MCF 10A (cell line): ENCODE results near the gene CYP4F8. TPM values are rescaled to one million over a fixed set of nuclear protein-coding genes. Genes with fewer than 3 reads are reported as not detected.

Source experiments
- Bru-seq: library from RNA; stranded (reverse); fragments of 400-500 nt; gene quantifications from one replicate; lab custom pipeline; 2021; lab: Mats Ljungman, UMichigan
- BruChase-seq, 2 experiments: library from RNA; stranded (reverse); fragments of 400-500 nt; gene quantifications; one replicate each; lab custom pipeline; 2021; lab: Mats Ljungman, UMichigan
- BruUV-seq: library from RNA; stranded (reverse); fragments of 400-500 nt; replicated peaks from 2 replicates; lab custom pipeline; 2021; lab: Mats Ljungman, UMichigan
- CTCF ChIA-PET: fragments of 300-600 bp; sonication (Branson Sonifier 250); formaldehyde crosslinking; extraction: SDS; loops from one replicate; lab custom pipeline; 2021; ENCODE audit warnings: antibody characterized with exemption, inconsistent platforms; lab: Yijun Ruan, JAX
- POLR2A ChIA-PET: fragments of 300-600, 350-650 bp; sonication (Branson Sonifier 250); formaldehyde crosslinking; extraction: SDS; loops from one replicate; lab custom pipeline; 2020; ENCODE audit warnings: antibody characterized with exemption, inconsistent platforms; lab: Yijun Ruan, JAX
- DNase-seq: peaks from one replicate; pipeline ENCODE4 v3.0.0-alpha.2; 2018; ENCODE audit not compliant: unreplicated experiment
- H3K27ac Mint-ChIP-seq: one replicate; pipeline ENCODE4 v1.8.0; 2022; ENCODE audit warnings: mild to moderate bottlenecking, low read depth, mixed read lengths; ENCODE audit not compliant: unreplicated experiment
- H3K27me3 Mint-ChIP-seq: one replicate; pipeline ENCODE4 v1.8.0; 2022; ENCODE audit warnings: mixed read lengths; ENCODE audit not compliant: insufficient read depth, unreplicated experiment
- H3K36me3 Mint-ChIP-seq: one replicate; pipeline ENCODE4 v1.8.0; 2022; ENCODE audit warnings: mild to moderate bottlenecking, moderate library complexity, mixed read lengths; ENCODE audit not compliant: insufficient read depth, unreplicated experiment
- H3K4me1 Mint-ChIP-seq: one replicate; pipeline ENCODE4 v1.8.0; 2022; ENCODE audit warnings: mixed read lengths; ENCODE audit not compliant: insufficient read depth, unreplicated experiment
- H3K4me3 Mint-ChIP-seq: one replicate; pipeline ENCODE4 v1.8.0; 2022; ENCODE audit warnings: mild to moderate bottlenecking, moderate library complexity, mixed read lengths; ENCODE audit not compliant: unreplicated experiment
- H3K9me3 Mint-ChIP-seq: one replicate; pipeline ENCODE4 v1.8.0; 2022; ENCODE audit warnings: mixed read lengths; ENCODE audit not compliant: unreplicated experiment
- intact Hi-C: fragments of 100-400 bp; cut with micrococcal nuclease; formaldehyde crosslinking; loops from 2 replicates; pipeline ENCODE4 v1.14.1; 2022
- long read RNA-seq: library from polyadenylated mRNA; stranded (forward); transcript quantifications from one replicate; pipeline ENCODE4 v2.0.0, GENCODE V29; 2022
- total RNA-seq: library from RNA; stranded (reverse); gene quantifications from 2 replicates; pipeline ENCODE4 v1.2.3, GENCODE V29; 2022
- TF ChIP-seq, protein P1 (sequence below): fragments of 200-600 bp; IDR thresholded peaks from one replicate; pipeline ENCODE4 v1.8.0; 2022; ENCODE audit warnings: antibody characterized with exemption, mild to moderate bottlenecking; ENCODE audit not compliant: unreplicated experiment

Gene CYP4F8, protein sequence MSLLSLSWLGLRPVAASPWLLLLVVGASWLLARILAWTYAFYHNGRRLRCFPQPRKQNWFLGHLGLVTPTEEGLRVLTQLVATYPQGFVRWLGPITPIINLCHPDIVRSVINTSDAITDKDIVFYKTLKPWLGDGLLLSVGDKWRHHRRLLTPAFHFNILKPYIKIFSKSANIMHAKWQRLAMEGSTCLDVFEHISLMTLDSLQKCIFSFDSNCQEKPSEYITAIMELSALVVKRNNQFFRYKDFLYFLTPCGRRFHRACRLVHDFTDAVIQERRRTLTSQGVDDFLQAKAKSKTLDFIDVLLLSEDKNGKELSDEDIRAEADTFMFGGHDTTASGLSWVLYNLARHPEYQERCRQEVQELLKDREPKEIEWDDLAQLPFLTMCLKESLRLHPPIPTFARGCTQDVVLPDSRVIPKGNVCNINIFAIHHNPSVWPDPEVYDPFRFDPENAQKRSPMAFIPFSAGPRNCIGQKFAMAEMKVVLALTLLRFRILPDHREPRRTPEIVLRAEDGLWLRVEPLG
- total RNA-seq = not detected in 2 replicates
- Bru-seq, nascent RNA = not detected
- not detected for BruChase-seq, experiment 1, labeled RNA remaining after a 6-hour chase
- not detected for BruChase-seq, experiment 2, labeled RNA remaining after a 2-hour chase
- long read RNA-seq = 0 reads

DNA sequence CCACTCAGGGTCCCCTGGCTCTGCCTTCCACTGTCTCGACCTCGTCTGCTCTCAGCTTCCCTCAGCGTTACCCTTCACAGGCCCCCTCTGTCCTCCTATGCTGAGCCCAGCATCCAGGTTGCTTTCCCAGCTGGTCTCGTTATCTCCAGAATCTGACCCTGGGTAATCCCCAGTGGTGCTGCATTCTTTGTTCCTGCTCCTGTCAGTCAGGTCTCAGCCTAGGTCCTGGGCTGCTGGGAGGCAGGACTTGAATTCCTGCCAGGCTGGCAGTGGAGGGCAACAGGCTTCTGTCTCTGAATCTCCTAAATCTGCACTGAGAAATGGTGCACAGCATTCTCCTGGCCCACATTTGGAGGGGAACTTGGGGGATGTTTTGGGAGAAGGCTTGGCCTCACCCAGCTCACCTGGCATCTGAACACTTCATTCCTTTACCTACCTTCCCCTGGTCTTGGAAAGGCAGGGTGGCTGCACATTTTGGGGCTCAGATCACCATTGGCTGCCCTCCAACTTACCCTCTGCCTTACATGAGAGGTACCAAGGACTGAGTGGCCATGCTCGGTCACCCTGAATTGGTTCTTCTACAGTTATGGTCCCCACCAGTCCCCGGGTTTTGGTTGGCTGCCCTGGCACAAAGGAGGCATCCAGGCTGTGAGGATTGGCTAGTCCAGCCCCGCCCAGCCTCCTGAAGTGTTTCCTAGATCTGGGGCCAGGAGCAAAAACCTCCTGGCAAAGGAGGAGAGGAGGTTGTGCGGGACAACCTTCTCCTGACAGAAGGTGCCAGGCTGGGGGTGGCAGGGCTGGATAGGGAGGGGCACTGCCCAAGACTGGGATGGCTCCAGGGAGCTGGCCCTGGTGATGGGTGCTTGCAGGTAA, at the start of gene CYP4F8:
Gene CYP4F8 (plus strand): TSS at position 712 of the 873 bp plus-strand sequence. CDS start 399 bp downstream, outside the sequence.
- Mint-ChIP-seq H3K9me3 (peaks cover 29% of the 10 kb centered on the region), H3K27ac (no peak within 1 kb of the TSS), H3K27me3 (peaks cover 12% of the 10 kb centered on the region), H3K4me3 (no peak within 1 kb of the TSS), H3K4me1 (no peaks in the 10 kb centered on the region), H3K36me3 (no peaks in the 10 kb centered on the region)
- POLR2A ChIA-PET = no interaction called here
- DNase-seq = no peak
- TF ChIP-seq, protein P1, sequence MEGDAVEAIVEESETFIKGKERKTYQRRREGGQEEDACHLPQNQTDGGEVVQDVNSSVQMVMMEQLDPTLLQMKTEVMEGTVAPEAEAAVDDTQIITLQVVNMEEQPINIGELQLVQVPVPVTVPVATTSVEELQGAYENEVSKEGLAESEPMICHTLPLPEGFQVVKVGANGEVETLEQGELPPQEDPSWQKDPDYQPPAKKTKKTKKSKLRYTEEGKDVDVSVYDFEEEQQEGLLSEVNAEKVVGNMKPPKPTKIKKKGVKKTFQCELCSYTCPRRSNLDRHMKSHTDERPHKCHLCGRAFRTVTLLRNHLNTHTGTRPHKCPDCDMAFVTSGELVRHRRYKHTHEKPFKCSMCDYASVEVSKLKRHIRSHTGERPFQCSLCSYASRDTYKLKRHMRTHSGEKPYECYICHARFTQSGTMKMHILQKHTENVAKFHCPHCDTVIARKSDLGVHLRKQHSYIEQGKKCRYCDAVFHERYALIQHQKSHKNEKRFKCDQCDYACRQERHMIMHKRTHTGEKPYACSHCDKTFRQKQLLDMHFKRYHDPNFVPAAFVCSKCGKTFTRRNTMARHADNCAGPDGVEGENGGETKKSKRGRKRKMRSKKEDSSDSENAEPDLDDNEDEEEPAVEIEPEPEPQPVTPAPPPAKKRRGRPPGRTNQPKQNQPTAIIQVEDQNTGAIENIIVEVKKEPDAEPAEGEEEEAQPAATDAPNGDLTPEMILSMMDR = no peak
- intact Hi-C loops = no loop called here
- CTCF ChIA-PET = interaction anchor here (0.8 kb wide), 1 partner anchor 632 kb away, joined by 4 read pairs; no protein-coding TSS in a partner anchor
- no TSS peak for BruUV-seq

DNA sequence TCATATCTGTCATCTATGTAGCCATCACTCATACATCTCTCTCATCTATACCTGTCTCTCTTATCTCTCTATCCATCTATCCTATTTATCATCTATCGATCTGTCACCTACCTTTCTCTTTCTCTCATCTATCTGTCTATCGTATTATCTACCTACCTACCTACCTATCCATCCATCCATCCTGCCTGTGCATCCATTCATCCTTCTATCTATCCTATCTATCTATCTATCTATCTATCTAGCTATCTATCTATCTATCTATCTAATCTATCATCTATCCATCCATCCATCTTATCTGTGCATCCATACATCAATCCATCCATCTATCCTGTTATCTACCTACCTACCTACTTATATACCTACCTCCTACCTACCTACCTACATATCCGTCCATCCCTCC, 44.6 kb upstream of the CYP4F8 start:
- Mint-ChIP-seq H3K4me3 (no peak overlapping the region), H3K4me1 (no peaks in the 10 kb centered on the region), H3K9me3 (no peaks in the 10 kb centered on the region), H3K27me3 (peaks cover 48% of the 10 kb centered on the region), H3K36me3 (no peaks in the 10 kb centered on the region), H3K27ac (no peak overlapping the region)
- ChIA-PET CTCF (no interaction called here), POLR2A (no interaction called here)
- TF ChIP-seq, protein P1 = no peak
- no TSS peak for BruUV-seq
- DNase-seq = no peak
- intact Hi-C loops = no loop called here

DNA sequence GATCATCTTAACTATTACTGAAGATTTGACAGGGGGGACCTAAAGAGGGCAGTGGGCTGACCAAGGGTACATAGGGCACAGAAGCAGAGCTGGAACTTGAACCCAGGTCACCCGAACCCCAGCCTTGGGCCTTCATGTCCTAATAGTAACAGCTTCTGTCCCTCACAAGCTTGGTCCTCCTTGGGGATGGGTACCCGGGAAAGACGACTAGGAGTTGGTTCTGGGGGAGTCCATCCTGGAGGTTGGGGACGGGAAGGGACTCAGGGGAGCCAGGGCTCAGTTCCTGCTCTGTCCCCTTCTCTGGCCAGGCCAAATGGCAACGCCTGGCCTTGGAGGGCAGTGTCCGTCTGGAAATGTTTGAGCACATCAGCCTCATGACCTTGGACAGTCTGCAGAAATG, 39.6 kb upstream of the CYP4F8 start:
- H3K4me3 Mint-ChIP-seq = no peak overlapping the region
- H3K9me3 Mint-ChIP-seq = peaks cover 5% of the 10 kb centered on the region
- DNase-seq = no peak
- no peak overlapping the region for H3K27ac Mint-ChIP-seq
- intact Hi-C loops = no loop called here
- no peaks in the 10 kb centered on the region for H3K4me1 Mint-ChIP-seq
- POLR2A ChIA-PET = no interaction called here
- no peaks in the 10 kb centered on the region for H3K36me3 Mint-ChIP-seq
- peaks cover 19% of the 10 kb centered on the region for H3K27me3 Mint-ChIP-seq
- TF ChIP-seq, protein P1 = no peak
- CTCF ChIA-PET = interaction anchor here (0.7 to 1.6 kb wide), 3 partner anchors 21 to 456 kb away, joined by 3 read pairs; no protein-coding TSS in a partner anchor
- BruUV-seq = no TSS peak
